SH-SY5Y (cell line): ENCODE data around the gene SLC7A10.

Experiments
- GATA2 ChIP-seq: IDR thresholded peaks from 2 replicates; pipeline ENCODE4 v1.6.1; 2011; ENCODE audit warnings: mild to moderate bottlenecking, low read depth, low read length
- GATA3 ChIP-seq: IDR thresholded peaks from 2 replicates; pipeline ENCODE4 v1.6.1; 2011; ENCODE audit warnings: low read depth, mild to moderate bottlenecking, low read length, moderate library complexity

DNA sequence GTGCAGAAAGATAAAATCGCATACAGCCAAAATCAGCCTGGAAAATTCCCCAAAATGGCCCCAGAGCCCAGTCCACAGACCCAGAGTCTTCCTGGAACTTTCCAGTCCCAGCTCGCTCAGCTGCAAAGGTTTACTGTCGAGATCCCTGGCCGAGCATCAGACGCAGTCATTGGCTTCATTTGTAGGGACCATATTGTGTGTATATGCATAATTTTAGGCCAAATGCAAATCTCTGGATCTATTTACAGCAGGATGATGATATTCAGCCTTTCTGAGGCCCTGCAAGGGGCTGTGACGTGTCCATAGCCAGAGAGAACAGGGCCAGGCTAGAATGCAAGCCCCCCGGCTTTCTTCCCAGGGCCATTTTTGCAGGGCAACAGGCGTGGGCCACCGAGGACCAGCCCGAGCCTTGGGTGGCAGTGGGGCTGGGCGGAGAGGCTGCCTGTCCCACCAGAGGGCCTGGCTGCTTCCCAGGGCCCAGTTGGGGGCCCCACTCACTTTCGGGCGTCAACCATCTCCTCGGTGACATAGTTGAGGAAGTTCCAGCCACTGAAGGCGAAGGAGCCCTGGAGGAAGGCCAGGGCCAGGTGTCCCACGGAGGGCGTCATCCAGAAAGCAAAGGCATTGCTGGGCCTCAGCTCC, 13.7 kb downstream of the SLC7A10 start:
- TF ChIP-seq GATA2 = no peak
- TF ChIP-seq GATA3 = no peak
